ENCODE data around the gene NGEF.

GRCh38 chr2:232884549-232885263, 128.3 kb downstream of the NGEF start:
- no peak for TF ChIP-seq POLR2A (IDR thresholded peaks at IDR 0.05; ENCODE audit: low read length)
- TF ChIP-seq GATA1 (IDR thresholded peaks at IDR 0.05; ENCODE audit: low read depth, low read length), result no peak

All from erythroblast (primary cell).